NCI-H2081 treated with DMSO at 0.1 percent for 48 hours (cell line): ENCODE measurements around the gene UGT1A5.

Source experiments
- DNase-seq: peaks from one replicate; lab custom pipeline; 2025; lab: John Stamatoyannopoulos, UW

UGT1A5 gene

DNA sequence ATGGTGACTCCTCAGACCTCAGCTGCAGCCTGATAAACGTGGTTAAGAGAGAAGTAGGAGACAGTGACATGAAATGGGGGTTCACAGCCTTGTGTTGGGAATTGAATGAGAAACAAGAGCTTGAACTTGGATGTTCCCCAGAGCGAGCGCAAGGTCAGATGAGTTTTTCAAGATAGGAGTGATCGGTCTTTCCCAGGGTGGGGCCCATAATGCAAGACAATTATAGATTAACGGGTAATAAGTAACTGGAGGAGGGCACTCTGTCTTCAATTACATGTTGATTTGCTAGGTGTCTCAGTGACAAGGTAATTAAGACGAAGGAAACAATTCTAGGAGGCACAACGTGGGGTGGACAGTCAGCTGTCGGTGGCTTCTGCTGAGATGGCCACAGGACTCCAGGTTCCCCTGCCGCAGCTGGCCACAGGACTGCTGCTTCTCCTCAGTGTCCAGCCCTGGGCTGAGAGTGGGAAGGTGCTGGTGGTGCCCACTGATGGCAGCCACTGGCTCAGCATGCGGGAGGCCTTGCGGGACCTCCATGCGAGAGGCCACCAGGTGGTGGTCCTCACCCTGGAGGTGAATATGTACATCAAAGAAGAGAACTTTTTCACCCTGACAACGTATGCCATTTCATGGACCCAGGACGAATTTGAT lies at the start of gene UGT1A5:
TSS of gene UGT1A5 (plus strand) at position 297 of the 651 bp plus-strand sequence. CDS start at position 382, 85 bp downstream.
- DNase-seq = no peak

DNA sequence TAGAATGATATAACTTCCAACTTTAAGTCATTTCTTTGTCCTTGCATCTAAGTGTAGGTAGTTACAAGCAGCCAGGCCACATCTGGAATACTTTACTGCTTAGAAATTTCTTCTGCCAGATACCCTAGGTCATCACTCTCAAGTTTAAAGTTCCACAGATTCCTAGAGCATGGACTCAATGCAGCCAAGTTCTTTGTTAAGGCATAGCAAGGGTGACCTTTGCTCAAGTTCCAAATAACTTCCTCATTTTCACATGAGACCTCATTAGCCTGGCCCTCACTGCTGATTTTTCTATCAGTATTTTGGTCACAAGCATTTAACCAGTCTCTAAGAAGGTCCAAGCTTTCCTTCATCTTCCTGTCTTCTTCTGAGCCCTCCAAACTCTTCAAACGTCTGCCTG lies 48.8 kb upstream of the UGT1A5 start:
- DNase-seq = no peak

DNA sequence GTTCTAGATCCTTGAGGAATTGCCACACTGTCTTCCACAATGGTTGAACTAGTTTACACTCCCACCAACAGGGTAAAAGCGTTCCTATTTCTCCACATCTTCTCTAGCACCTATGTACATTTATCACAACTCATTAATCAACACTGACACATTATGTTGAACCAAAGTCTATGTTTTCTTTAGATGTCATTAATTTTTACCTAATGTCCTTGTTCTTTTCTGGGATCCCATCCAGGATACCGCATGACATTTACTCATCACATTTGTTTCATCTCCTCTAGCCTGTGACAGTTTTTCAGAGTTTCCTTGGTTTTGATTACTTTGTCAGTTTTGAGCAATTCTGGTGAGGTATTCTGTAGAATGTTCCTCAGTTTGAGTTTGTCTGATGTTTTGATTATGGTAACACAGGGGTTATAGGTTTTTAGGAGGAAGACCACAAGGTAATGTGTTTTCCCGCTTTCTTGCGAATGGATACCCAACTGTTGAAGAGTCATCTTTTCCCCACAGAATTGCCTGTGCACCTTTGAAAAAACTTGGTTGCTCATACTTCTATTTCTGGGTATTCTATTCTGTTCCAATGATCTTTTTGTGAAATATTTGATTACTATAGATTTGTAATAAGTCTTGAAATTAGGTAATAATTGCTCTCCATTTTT lies 44.0 kb upstream of the UGT1A5 start:
- DNase-seq = no peak

DNA sequence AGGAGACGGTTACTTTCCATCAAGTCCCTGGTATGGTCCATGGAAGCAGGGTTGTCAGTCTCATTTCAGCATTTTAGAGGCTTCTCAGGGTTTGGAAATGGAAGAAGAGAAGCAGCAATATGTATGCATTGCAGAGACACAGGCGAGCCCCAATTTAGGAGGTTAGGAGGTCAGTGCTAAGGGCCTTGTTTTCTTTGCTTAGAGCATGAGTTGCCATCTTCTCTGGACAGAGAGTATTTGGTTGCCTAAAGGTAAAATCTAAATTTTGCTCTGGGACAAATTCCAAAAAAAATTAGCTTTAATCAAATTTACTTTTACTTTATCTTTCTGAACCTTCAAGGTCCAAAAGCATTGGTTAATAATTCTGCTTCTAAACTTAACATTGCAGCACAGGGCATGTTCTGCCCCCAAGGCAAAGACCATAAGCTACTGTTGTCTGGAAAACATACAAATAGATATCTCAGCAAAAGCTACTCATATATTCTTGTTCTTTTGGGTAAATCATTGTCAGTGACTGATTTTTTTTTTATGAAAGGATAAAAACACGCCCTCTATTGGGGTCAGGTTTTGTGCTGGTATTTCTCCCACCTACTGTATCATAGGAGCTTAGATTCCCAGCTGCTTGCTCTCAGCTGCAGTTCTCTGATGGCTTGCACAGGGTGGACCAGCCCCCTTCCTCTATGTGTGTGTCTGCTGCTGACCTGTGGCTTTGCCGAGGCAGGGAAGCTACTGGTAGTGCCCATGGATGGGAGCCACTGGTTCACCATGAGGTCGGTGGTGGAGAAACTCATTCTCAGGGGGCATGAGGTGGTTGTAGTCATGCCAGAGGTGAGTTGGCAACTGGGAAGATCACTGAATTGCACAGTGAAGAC lies 41.2 kb upstream of the UGT1A5 start, which contains the start of gene UGT1A9:
TSS of gene UGT1A9 (plus strand) at position 609 of the 872 bp plus-strand sequence. CDS start at position 646, 37 bp downstream.
- no peak for DNase-seq

DNA sequence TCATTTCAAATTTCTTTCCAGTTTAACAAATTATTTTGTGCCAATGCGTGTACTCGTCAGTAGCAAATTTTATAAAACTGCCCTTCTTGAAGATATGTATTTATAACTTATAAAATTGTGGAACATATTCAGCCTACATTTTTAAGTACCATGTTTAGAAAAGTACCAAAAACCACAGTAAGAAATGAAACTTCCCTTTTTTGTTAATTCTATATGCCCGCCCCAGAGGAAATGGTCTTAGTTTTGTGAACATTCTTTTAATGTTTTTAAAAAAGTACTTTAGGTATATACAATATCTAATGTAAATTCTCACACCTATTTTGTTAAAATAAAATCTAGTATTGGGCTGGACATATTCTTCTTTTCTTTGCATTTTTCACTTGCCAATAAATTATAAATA lies 39.8 kb upstream of the UGT1A5 start:
- DNase-seq = no peak

DNA sequence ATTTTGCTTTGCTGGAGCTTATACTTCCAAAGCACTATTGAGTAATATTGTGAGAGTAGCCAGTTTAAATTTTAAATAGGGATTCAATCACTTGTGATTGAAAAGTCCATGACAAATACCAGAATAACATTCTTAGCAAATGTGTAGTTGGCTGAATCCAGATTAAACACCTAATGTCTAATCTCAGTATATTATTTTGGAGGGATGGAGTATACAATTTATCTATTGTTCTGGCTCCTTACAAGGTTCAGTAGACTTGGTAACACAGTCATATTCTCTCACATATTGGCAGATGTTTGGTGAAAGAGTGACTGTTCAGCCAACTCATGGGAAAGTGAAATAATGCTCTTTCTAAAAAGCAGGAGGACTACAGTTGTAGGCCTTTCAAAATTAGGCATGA lies 38.8 kb upstream of the UGT1A5 start:
- no peak for DNase-seq

DNA sequence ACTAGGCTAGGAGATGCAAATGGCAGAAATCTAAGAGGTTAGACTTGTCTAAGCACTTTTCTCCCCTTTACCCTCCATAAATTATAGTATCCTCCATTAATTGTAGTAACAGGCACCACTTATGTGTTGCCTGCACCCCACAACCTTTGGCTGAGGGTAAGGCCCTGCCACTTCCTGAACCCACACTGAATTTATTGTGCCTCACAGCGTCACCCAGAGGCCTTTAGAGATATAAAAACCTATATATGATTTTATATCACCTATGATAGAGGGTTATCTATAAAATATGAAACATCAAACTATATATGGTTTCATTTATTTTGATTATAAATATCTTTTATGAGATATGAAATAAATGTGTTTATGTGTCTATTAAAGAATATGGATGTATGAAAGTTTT lies 38.4 kb upstream of the UGT1A5 start:
- no peak for DNase-seq

DNA sequence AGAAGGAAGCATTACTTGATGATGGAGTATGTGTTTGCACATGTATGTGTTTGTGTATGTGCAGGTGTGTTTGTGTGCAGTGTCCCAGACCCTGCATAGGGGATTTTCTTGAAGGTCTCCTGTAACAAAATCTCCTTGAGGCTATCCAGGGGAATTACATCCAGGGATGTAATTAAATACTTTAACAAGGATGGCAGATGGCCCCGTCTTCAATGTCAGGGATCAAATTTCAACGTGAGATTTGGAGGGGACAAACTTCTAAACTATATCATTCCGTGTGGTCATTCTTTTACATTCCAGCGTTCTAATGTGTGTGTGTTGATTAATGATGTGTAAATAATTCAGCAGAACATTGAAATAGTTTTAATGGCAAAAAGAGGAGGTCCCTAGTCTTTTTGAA lies 37.7 kb upstream of the UGT1A5 start:
- DNase-seq = no peak

DNA sequence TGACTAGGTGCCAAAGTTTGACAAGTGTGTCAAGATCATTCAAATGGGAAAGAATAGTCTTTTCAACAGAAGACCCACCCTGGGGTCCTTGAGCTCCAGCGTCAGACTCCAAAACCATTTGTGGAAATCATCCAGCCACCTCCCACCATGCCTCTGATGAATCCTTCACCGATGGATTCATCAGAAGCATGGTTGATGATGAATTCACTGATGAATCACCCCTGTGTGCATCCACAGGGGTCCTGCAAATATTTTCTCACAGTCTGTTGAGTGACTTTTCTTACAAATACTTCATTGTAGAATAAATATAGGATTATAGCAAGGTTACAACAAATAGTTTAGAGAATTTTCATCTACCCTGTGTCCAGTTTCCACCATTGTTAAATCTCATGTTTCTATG lies 36.7 kb upstream of the UGT1A5 start:
- DNase-seq = no peak

DNA sequence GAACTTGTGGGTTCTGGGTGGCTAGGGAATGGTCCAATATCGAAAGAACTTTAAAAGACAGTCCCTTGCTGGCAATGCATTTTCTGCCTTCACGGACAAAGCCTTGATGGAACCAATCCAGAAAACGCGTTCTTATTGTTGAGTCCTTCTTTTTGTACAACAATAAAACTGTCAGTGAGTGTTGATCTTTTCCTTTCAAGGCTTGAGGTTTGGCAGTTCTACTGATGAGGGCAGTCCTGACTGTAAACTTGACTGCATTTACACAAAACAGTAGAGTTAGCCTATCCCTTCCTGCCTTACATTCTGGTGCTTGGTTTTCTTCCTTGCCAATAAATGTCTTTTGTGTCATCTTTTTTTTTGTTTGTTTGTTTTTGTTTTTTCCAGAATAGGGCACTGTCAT lies 33.5 kb upstream of the UGT1A5 start:
- no peak for DNase-seq

DNA sequence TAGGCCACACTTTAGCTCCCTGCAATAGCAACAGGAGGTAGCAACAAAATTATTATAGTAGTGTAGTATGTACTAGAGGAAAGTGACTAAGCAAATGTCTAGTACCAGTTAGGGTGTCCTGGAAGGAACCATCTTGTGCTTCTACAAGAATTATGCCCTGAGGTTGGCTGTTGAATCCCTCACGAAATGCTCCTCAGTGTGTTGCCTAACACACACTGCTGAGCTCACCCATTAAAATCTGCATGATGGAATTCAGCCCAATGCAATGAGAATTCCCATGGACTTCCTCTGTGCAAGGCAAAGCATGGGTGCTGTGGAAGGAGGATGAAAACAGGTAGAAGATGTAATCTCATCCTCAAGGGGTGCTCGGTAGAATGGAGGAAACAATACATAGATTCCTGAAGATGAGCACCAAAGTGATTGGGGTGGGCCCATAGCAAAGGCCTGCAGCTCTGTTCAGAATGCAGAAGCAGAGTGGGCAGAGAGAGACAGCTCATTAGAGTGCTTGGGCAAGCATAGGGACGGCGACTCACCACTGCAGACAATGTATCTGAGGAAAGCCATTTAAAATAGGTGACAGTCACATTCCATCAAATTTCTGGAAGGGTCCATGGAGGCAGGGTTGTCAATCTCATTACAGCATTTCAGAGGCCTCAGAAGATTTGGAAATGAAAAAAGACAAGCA lies 32.2 kb upstream of the UGT1A5 start:
- no peak for DNase-seq

DNA sequence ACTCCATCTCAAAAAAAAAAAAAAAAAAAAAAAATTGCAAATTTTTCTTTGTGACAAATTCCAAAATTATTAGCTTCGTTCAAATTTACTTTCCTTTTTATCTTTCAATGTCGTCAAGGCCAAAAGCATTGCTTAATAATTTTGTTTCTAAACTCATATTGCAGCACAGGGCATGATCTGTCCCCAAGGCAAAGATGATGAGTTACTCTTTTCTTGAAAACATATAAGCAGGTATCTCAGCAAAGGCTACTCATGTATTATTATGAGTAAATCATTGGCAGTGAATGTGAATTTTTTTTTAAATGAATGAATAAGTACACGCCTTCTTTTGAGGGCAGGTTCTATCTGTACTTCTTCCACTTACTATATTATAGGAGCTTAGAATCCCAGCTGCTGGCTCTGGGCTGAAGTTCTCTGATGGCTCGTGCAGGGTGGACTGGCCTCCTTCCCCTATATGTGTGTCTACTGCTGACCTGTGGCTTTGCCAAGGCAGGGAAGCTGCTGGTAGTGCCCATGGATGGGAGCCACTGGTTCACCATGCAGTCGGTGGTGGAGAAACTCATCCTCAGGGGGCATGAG lies 31.1 kb upstream of the UGT1A5 start, which contains the start of gene UGT1A7:
TSS of gene UGT1A7 (plus strand) at position 381 of the 579 bp plus-strand sequence. CDS start at position 418, 37 bp downstream.
- DNase-seq = no peak

DNA sequence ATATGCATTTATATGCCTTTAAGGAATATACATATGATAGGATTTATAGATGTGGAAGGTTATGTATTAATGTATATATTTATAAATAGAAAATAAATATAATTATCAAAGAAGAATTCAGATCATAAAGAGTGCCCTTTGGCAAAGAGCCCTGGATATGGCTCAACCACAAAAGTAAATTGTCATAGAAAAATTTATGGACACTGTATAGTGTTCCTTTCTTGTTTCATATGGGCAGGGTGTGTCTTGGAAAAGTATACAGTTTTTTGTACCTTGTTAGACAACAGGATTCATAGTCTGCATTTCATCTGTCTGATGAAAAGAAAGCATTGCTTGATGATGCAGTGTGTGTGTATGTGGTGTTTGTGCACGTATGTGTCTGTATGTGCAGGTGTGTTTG lies 28.1 kb upstream of the UGT1A5 start:
- no peak for DNase-seq

DNA sequence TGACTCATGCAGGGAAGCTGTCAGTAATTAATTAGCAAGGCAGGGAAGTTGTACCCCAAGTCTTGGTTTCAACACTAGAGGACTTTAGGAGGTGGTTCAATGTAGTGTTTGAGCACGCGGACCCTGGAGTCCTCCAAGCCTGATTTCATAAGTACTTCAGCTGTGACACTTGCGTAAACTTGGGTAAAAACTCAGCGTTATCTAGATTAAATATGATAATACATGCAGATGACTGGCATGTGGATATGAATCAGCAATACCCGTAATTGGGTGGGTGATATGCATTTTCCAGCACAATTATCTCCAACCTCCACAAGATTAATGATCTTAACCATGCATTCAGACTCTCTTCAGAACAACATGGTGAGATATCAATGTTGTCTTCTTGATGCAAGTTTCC lies 25.8 kb upstream of the UGT1A5 start:
- DNase-seq = no peak

DNA sequence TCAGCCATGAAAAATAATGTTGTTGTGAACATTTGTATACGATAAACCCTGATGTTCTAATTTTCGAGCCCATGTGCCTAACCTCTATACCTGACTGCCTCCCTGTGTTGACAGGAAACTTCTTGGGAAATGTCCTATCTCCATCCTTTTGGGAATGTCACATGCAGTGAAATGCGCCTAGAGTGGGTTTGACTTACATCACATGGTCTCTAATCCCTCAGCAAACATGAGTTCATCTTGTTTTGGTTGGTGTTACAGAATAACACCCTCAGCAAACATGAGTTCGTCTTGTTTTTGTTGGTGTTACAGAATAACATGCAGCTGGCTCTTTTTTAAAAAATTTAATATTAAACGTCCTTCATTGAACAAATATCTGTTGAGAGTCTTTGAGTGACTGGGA lies 24.4 kb upstream of the UGT1A5 start:
- DNase-seq = no peak

DNA sequence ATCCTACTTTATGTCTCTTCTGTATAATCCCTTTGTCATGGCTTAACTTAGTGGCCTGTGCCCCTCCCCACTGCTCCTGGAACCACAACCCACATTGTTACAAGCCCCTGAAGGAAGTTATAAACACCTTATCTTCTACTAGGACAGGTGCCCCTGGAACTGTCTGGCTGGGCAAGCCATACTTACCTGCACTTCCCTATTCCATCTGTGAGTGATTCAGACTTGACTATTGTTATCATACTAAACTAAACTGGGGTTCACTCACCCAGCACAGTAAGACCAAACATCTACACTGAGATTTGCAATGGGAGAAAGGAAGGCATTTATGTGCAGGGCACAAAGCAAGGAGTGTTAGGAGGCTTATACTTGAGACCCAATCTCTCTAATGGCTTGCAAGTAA lies 23.7 kb upstream of the UGT1A5 start:
- no peak for DNase-seq

DNA sequence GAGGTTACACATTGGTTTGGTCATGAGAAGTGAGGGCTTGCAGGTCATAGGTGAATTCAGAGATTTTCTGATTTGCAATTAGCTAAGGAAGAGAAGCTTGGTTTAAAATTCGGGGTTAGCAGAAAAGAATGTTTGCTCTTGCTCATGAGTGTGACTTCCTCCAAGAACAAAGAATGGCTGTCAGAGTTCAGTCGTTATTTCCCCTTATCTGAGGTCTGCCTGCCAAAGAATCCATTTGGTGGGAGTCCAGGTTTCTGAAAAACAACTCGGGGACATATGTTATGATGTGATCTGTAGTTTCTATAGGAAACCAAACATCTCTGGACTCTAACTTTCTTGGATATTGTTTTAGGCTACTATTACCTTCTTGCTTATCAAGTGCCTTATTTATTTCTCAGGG lies 23.2 kb upstream of the UGT1A5 start:
- no peak for DNase-seq

DNA sequence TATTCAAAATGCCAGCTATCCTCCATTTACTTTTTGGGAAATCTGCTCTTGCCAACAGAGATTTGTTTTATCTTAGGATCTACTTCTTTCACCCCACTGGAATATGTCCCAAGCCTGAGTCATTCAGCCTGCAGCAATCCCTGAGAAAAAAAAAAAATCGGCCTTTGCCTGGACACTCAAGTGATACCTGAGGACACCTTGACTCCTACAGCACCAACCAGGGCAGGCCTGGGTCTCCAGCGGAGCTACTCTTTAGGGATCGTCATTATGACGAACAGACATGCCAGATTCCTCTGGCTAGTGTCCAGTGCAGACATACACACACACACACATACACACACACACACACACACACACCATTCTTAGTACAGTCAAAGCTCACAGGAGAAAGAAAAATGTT lies 22.3 kb upstream of the UGT1A5 start:
- no peak for DNase-seq

DNA sequence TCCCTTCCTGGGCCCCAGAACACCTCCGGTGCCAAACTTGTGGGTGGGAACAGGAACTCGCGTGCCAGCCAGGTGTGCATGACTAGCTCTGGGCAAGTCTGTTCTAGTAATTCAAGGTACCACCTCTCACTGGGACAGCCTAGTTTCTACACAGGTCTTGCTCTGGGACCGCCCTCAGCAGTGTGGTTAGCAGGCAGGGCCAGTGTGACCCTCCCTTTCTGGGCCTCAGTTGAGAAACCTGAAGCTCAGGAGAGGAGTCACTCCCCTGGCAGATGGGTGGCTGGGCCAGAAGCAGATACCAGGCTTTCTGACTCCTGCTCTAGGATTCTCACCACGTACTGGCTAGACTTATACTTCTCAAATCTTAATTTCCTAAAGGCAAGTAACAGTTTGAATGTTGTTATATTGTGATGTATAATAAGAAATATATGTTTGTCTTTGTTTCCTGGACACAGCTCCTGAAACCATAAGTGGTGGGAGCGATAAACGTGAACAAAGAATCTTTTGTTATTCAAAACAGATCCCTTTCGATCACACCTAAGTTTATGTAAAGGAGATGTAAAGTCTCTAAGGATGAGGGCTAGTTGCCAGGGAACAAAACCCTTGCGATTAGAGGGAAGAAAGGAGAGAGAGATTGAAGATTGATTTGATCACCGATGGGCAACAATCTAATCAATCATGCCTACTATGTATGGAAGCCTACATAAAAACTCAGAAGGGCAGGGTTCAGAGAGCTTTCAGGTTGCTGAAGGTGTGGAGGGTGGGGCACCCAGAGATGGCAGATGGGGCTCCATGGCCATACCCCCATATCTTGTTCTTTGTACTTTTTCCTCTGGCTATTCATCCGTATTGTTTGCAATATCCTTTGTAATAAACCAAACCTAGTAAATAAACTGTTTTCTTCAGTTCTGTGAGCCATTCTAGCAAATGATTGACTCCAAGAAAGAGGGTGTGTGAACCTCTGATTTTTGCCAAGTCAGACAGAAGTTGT lies 21.0 kb upstream of the UGT1A5 start:
- DNase-seq = no peak

DNA sequence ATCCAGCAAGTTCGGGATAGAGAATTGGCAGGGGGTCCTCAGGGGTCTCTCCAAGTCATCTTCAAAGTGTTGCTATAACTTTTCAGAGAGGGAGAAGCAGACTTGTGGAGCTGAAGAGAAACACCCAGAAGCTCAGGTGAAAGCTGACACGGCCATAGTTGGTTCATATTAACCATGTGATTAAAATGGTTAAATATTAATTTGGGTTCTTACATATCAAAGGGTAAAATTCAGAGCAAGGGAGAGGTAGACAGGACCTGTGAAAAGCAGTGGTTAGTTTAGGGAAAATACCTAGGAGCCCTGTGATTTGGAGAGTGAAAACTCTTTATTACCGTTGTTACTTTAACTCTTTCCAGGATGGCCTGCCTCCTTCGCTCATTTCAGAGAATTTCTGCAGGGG lies 20.1 kb upstream of the UGT1A5 start, which contains the start of gene UGT1A6:
TSS of gene UGT1A6 (plus strand) at position 243 of the 400 bp plus-strand sequence. CDS start at position 358, 115 bp downstream.
- DNase-seq = no peak
